Sigmoid colon (tissue), 4 donors: ENCODE results near the gene ZFYVE9.

Source experiments
- POLR2A ChIP-seq, 2 donors: fragments of 450-650 bp; IDR thresholded peaks; one replicate each; pipeline ENCODE4 v1.6.1; 2016; ENCODE audit warnings: antibody characterized with exemption in 2 of 2, mild to moderate bottlenecking in 2 of 2, moderate library complexity in 2 of 2
- POLR2AphosphoS5 ChIP-seq, 4 donors: sonication (generic); formaldehyde crosslinking; IDR thresholded peaks; one replicate each; pipeline ENCODE4 v1.6.1; 2017; ENCODE audit warnings: antibody characterized with exemption in 4 of 4
- TF ChIP-seq, protein P1 (sequence below), 4 experiments: fragments of 450-650 bp in 3 of 4; fragments of 200-600 bp in 1 of 4; IDR thresholded peaks; one replicate each; pipeline ENCODE4 v1.5.1; 2016 to 2019; ENCODE audit warnings: antibody characterized with exemption in 4 of 4, mild to moderate bottlenecking in 3 of 4, moderate library complexity in 2 of 4

DNA sequence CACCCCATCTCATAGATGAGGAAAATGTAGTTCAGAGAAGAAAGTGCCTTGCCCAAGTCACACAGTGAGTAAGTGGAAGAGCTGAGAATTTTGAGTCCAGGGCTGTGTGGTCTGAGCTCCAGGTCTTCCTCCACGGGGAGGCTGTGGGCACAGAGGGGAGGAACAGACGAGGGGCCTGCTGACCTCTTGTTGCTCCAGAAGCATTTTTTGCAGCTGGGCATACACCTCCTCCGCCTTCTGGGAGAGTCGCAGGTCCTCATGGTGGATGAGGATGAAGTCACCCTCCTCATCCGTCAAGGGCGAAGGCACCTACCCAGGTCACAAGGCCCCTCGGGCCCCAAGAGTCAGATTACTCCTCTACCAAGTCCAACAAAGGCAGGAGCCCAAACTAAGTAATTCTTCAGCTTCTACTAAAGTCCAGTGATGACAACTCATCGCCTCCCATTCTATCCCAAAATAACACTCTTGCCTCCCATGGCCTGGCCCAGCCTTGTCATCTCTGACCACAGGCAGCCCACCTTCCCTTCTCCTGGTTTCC lies 215.0 kb downstream of the ZFYVE9 start:
- TF ChIP-seq, protein P1, sequence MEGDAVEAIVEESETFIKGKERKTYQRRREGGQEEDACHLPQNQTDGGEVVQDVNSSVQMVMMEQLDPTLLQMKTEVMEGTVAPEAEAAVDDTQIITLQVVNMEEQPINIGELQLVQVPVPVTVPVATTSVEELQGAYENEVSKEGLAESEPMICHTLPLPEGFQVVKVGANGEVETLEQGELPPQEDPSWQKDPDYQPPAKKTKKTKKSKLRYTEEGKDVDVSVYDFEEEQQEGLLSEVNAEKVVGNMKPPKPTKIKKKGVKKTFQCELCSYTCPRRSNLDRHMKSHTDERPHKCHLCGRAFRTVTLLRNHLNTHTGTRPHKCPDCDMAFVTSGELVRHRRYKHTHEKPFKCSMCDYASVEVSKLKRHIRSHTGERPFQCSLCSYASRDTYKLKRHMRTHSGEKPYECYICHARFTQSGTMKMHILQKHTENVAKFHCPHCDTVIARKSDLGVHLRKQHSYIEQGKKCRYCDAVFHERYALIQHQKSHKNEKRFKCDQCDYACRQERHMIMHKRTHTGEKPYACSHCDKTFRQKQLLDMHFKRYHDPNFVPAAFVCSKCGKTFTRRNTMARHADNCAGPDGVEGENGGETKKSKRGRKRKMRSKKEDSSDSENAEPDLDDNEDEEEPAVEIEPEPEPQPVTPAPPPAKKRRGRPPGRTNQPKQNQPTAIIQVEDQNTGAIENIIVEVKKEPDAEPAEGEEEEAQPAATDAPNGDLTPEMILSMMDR (IDR thresholded peaks at IDR 0.05): no peak
- TF ChIP-seq POLR2AphosphoS5 (IDR thresholded peaks at IDR 0.05) (no peak), POLR2A (IDR thresholded peaks at IDR 0.05) (no peak)
